Activated CD8-positive, alpha-beta T cell treated with anti-CD3 and anti-CD28 coated beads for 36 hours (primary cell): ENCODE results near the gene ZZZ3. TPM values are rescaled to one million over a fixed set of nuclear protein-coding genes. Genes with fewer than 3 reads are reported as not detected.
"Not testable (repeated sequence)": the region's sequence is repeated elsewhere in the genome, so short reads cannot be mapped to it uniquely, and the experiment has no call there.

Experiments used
- ATAC-seq: fragments of 200-7000 bp; cut with Tn5 transposase; one replicate; pipeline ENCODE4 v1.10.0; 2021; ENCODE audit warnings: mild to moderate bottlenecking, moderate library complexity
- CTCF ChIA-PET: fragments of 350-600 bp; sonication (Branson Sonifier 250); formaldehyde crosslinking; loops from one replicate; lab custom pipeline; 2021; ENCODE audit warnings: antibody characterized with exemption; lab: Charles Lee
- POLR2A ChIA-PET: fragments of 350-600 bp; sonication (Branson Sonifier 250); formaldehyde crosslinking; loops from one replicate; lab custom pipeline; 2021; ENCODE audit warnings: antibody characterized with exemption; lab: Charles Lee
- DNase-seq: peaks from one replicate; pipeline ENCODE4 v3.0.0-alpha.2; 2020
- H3K27ac Mint-ChIP-seq: one replicate; pipeline ENCODE4 v1.8.0; 2021; ENCODE audit warnings: mild to moderate bottlenecking, mixed read lengths
- H3K27me3 Mint-ChIP-seq: one replicate; pipeline ENCODE4 v1.8.0; 2021; ENCODE audit warnings: mixed read lengths
- H3K36me3 Mint-ChIP-seq: one replicate; pipeline ENCODE4 v1.8.0; 2021; ENCODE audit warnings: low read depth, mixed read lengths
- H3K4me1 Mint-ChIP-seq: one replicate; pipeline ENCODE4 v1.8.0; 2021; ENCODE audit warnings: low read depth, mixed read lengths
- H3K4me3 Mint-ChIP-seq: one replicate; pipeline ENCODE4 v1.8.0; 2021; ENCODE audit warnings: mild to moderate bottlenecking, moderate library complexity, mixed read lengths
- H3K9me3 Mint-ChIP-seq: one replicate; pipeline ENCODE4 v1.8.0; 2021; ENCODE audit warnings: mixed read lengths
- intact Hi-C: fragments of 100-400 bp; cut with micrococcal nuclease; formaldehyde crosslinking; loops from one replicate; pipeline ENCODE4 v1.10.0; 2022
- total RNA-seq, 2 experiments: library from RNA; stranded (reverse); gene quantifications; one replicate each; pipeline ENCODE4 v1.2.3, GENCODE V29; 2021
- TF ChIP-seq, protein P1 (sequence below): fragments of 200-600 bp; IDR thresholded peaks from one replicate; pipeline ENCODE4 v1.8.0; 2022; ENCODE audit warnings: antibody characterized with exemption, mild to moderate bottlenecking

Gene ZZZ3
- total RNA-seq, 2 experiments from 2014 or later: 37.7 to 39.5 TPM

DNA sequence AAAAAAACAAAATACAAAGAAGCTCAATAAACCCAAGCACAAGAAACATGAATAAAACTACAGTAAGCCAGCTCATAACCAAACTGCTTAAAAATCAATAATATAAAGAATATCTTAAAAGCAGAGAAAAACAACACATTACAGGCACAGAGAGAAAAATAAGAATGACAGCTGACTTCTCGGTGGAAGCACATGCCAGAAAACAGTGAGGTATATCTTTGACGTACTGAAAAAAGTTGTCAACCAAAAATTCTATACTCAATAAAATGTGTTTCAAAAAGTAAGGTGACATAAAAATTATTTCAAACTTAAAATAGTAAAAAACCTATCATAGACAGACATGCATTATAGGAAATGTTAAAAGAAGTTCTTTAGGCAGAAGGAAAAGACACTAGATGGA, 33.3 kb downstream of the ZZZ3 start:
- TF ChIP-seq, protein P1, sequence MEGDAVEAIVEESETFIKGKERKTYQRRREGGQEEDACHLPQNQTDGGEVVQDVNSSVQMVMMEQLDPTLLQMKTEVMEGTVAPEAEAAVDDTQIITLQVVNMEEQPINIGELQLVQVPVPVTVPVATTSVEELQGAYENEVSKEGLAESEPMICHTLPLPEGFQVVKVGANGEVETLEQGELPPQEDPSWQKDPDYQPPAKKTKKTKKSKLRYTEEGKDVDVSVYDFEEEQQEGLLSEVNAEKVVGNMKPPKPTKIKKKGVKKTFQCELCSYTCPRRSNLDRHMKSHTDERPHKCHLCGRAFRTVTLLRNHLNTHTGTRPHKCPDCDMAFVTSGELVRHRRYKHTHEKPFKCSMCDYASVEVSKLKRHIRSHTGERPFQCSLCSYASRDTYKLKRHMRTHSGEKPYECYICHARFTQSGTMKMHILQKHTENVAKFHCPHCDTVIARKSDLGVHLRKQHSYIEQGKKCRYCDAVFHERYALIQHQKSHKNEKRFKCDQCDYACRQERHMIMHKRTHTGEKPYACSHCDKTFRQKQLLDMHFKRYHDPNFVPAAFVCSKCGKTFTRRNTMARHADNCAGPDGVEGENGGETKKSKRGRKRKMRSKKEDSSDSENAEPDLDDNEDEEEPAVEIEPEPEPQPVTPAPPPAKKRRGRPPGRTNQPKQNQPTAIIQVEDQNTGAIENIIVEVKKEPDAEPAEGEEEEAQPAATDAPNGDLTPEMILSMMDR: no peak
- ChIA-PET CTCF (interaction anchor here (1.0 kb wide), 1 partner anchor 54 kb away, joined by 3 read pairs; no protein-coding TSS in a partner anchor), POLR2A (no interaction called here)
- Mint-ChIP-seq H3K27me3 (no peaks in the 10 kb centered on the region), H3K4me1 (peaks cover 14% of the 10 kb centered on the region), H3K9me3 (peaks cover 25% of the 10 kb centered on the region), H3K4me3 (no peak overlapping the region), H3K27ac (no peak overlapping the region), H3K36me3 (peaks cover 70% of the 10 kb centered on the region)
- DNase-seq (no peak), ATAC-seq (no peak)
- intact Hi-C loops: no loop called here

DNA sequence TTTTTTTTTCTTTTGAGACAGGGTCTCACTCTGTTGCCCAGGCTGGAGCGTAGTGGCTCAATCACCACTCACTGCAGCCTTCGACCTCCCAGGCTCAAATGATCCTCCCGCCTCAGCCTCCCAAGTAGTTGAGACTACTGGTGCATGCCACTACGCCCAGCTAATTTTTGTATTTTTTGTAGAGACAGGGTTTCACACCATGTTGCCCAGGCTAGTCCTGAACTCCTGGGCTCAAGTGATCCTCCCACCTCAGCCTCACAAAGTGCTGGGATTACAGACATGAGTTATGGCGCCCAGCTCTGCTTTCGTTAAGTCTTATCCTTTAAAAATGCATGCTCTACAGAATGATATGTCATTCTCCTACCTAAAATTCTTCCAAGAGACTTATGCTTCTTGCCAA, 36.2 kb downstream of the ZZZ3 start:
- H3K9me3 Mint-ChIP-seq: peaks cover 17% of the 10 kb centered on the region
- POLR2A ChIA-PET, CTCF ChIA-PET, DNase-seq, H3K4me1 Mint-ChIP-seq, H3K27me3 Mint-ChIP-seq, intact Hi-C loops, ATAC-seq, H3K4me3 Mint-ChIP-seq, H3K27ac Mint-ChIP-seq: not testable (repeated sequence)
- peaks cover 50% of the 10 kb centered on the region for H3K36me3 Mint-ChIP-seq

DNA sequence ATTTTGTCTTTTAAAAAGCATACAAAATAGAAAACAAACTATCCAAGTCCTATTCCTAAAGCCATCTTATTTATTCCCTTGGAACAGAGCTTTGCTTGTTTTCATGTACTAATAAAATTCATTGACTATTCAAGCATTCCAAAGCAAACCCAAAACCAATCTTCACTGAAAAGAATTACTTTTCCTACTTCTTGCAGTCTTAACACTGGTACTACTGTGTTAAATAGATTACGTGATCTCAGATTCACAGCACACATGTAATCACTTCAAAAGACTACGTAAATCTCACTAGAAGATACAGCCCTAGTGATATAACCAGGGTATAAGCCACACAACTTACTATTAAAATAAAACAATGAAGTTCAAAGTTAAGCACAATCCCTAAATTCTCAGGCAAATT, 39.0 kb downstream of the ZZZ3 start:
- no peak for ATAC-seq
- TF ChIP-seq, protein P1: no peak
- peaks cover 13% of the 10 kb centered on the region for H3K4me1 Mint-ChIP-seq

DNA sequence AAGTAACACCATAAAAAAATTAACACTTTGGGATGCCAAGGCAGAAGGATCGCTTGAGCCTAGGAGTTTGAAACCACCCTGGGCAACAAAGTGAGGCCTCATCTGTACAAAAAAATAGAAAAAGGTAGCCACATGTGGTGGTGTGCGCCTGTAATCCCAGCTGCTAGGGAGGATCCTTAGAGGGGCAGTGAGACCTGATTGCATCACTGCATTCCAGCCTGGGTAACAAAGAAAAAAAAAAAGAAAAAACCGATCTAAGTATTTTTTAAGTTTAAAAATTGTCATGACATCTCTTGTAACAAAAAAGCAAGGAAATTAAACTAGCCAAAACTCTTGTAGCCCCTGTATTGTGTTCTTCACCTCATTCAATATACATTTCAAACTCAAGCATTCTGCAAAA, 39.5 kb downstream of the ZZZ3 start:
- peaks cover 29% of the 10 kb centered on the region for H3K36me3 Mint-ChIP-seq
- peaks cover 1% of the 10 kb centered on the region for H3K9me3 Mint-ChIP-seq
- no peak overlapping the region for H3K27ac Mint-ChIP-seq
- peaks cover 14% of the 10 kb centered on the region for H3K4me1 Mint-ChIP-seq
- no peaks in the 10 kb centered on the region for H3K27me3 Mint-ChIP-seq
- ChIA-PET CTCF (no interaction called here), POLR2A (no interaction called here)
- ATAC-seq (no peak), DNase-seq (no peak)
- intact Hi-C loops: no loop called here
- TF ChIP-seq, protein P1: no peak
- no peak overlapping the region for H3K4me3 Mint-ChIP-seq

More for the DNA sequence above, 39.0 kb downstream of the ZZZ3 start:
- H3K4me3 Mint-ChIP-seq: no peak overlapping the region
- H3K27me3 Mint-ChIP-seq: no peaks in the 10 kb centered on the region
- POLR2A ChIA-PET: no interaction called here
- peaks cover 4% of the 10 kb centered on the region for H3K9me3 Mint-ChIP-seq
- H3K36me3 Mint-ChIP-seq: peaks cover 30% of the 10 kb centered on the region
- H3K27ac Mint-ChIP-seq: no peak overlapping the region
- DNase-seq: no peak
- CTCF ChIA-PET: no interaction called here
- intact Hi-C loops: no loop called here

DNA sequence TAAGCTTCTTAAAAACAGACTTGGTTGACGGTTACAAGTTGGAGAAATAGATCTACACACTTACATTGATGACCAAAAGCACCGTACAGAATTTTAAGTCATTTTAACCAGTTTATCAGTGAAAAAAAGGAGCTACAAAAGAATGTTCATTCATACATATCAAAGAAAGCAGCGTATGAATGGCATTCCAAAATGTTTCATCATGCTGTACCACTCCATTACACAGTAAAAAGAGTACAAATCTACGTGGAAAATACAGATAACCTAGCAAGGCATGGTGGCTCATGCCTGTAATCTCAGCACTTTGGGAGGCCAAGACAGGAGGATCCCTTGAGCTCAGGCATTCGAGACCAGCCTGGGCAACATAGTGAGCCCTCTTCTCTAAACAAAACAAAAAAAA, 40.3 kb downstream of the ZZZ3 start:
- Mint-ChIP-seq H3K27me3 (no peaks in the 10 kb centered on the region), H3K27ac (no peak overlapping the region), H3K9me3 (peaks cover 1% of the 10 kb centered on the region), H3K36me3 (peaks cover 25% of the 10 kb centered on the region), H3K4me3 (no peak overlapping the region), H3K4me1 (peaks cover 14% of the 10 kb centered on the region)
- ChIA-PET CTCF (interaction anchor here (0.9 kb wide), 1 partner anchor 126 kb away, joined by 3 read pairs; no protein-coding TSS in a partner anchor), POLR2A (no interaction called here)
- intact Hi-C loops: no loop called here
- ATAC-seq: no peak
- TF ChIP-seq, protein P1: no peak
- DNase-seq: no peak
